ENCODE results near the gene AUP1. TPM values are rescaled to one million over a fixed set of nuclear protein-coding genes. Genes with fewer than 3 reads are reported as not detected.

AUP1 gene
- total and polyA plus RNA-seq, 2 experiments from 2014 or later = 98.7 to 105 TPM

- Histone ChIP-seq H3K27me3 (ENCODE audit: insufficient read depth) (no peaks in the 10 kb centered on the region), H3K4me3 (no peak overlapping the region), H4K20me1 (replicated peaks; ENCODE audit: insufficient read depth) (peaks cover 5% of the 10 kb centered on the region; the same call in 1 of the 2 replicates), H3F3A (replicated peaks; ENCODE audit: low read depth) (0 out of 2 replicates have a peak, but pooled peaks cover 6% of the 10 kb centered on the region), H3K4me2 (no peak overlapping the region), H3K36me3 (ENCODE audit: insufficient read depth) (peaks cover 2% of the 10 kb centered on the region; the same call in 1 of the 2 replicates), H3K27ac (ENCODE audit: low read depth) (no peak overlapping the region), H3K79me2 (replicated peaks; ENCODE audit: insufficient read depth) (peaks cover 18% of the 10 kb centered on the region), H3K4me1 (ENCODE audit: insufficient read depth) (peaks cover 7% of the 10 kb centered on the region; the same call in 1 of the 2 replicates), H3K9me2 (ENCODE audit: insufficient read depth) (no peaks in the 10 kb centered on the region), H2AFZ (no peak overlapping the region)
- Mint-ChIP-seq H3K9me3 (no peaks in the 10 kb centered on the region; the same call in 2 of the 3 replicates), H3K4me1 (peaks cover 14% of the 10 kb centered on the region), H3K27me3 (ENCODE audit: insufficient read depth, low read depth, poor library complexity) (peaks cover 9% of the 10 kb centered on the region), H3K36me3 (ENCODE audit: low read depth) (peaks cover 42% of the 10 kb centered on the region), H3K27ac (no peak overlapping the region), H3K4me3 (no peak overlapping the region; the same call in 2 of the 3 replicates)
- TF ChIP-seq CREB1 (CRISPR knock-in tag; IDR thresholded peaks at IDR 0.05; ENCODE audit: low read depth) (no peak), EZH2phosphoT487 (IDR thresholded peaks at IDR 0.05; ENCODE audit: unreplicated experiment) (no peak), ZNF331 (CRISPR knock-in tag; IDR thresholded peaks at IDR 0.05; ENCODE audit: low read depth) (no peak), NANOG (IDR thresholded peaks at IDR 0.05; ENCODE audit: borderline replicate concordance) (no peak), ZNF462 (CRISPR knock-in tag; IDR thresholded peaks at IDR 0.05) (no peak), EZH2 (IDR thresholded peaks at IDR 0.05; ENCODE audit: low read depth, unreplicated experiment) (no peak), ZNF114 (CRISPR knock-in tag; IDR thresholded peaks at IDR 0.05) (no peak), STAT1 (IDR thresholded peaks at IDR 0.05; ENCODE audit: unreplicated experiment) (no peak), REST (IDR thresholded peaks at IDR 0.05; ENCODE audit: unreplicated experiment) (no peak), JUNB (IDR thresholded peaks at IDR 0.05; ENCODE audit: unreplicated experiment) (no peak), POLR2AphosphoS5 (IDR thresholded peaks at IDR 0.05; ENCODE audit: low read depth) (no peak), ETS1 (IDR thresholded peaks at IDR 0.05) (no peak), CTCF (conservative IDR thresholded peaks at IDR 0.05; ENCODE audit: low read depth in 2 of 2) (no peak; a peak in 1 of 4 replicates)
- ATAC-seq (no peak), DNase-seq (ENCODE audit: low spot score) (no peak)
Observed at GRCh38 chr2:74532222-74532621, 2.7 kb upstream of the AUP1 start.
